A549 treated with CORT108297 at 1 μM for 4 hours (cell line): Measurements from ENCODE around the gene ZNF670. TPM values are rescaled to one million over a fixed set of nuclear protein-coding genes. Genes with fewer than 3 reads are reported as not detected.

Experiments used
- total RNA-seq: library from RNA; stranded (reverse); fragments of 200-300 nt; extraction: Qiagen RNA extraction; gene quantifications from 5 replicates; pipeline ENCODE4 v1.2.3, GENCODE V29; 2022

The ZNF670 gene
- 3.1 to 4.4 TPM (median 3.4 TPM) in 5 replicates for total RNA-seq

GRCh38 chr1:247078258-247079140 lies at the start of gene ZNF670:
TSS of gene ZNF670 (minus strand) at chr1:247078811. CDS start at chr1:247078596, 215 bp downstream.

GRCh38 chr1:247103859-247104591 lies 25.4 kb upstream of the ZNF670 start, which contains the start of gene ZNF669:
TSS of gene ZNF669 (minus strand) at chr1:247104356. CDS start at chr1:247104199, 157 bp downstream.

Other genes starting within 250 kb of the ZNF670 start
- gene AHCTF1, start 146.9 kb downstream of the ZNF670 start, total RNA-seq: 21.2 to 36.6 TPM (median 27.2 TPM) in 5 replicates
- 2.1 to 2.9 TPM (median 2.5 TPM) in 5 replicates for gene ZNF695, start 70.8 kb downstream of the ZNF670 start, total RNA-seq
- 2.5 to 4.3 TPM (median 3.4 TPM) in 5 replicates for gene ZNF669, start 25.5 kb upstream of the ZNF670 start, total RNA-seq
- gene ZNF124, start 93.2 kb upstream of the ZNF670 start, total RNA-seq: 4.2 to 5.0 TPM (median 4.6 TPM) in 5 replicates
- gene VN1R5, start 177.3 kb upstream of the ZNF670 start, total RNA-seq: not detected in 5 replicates